Activated T-helper 1 cell treated with anti-CD3 and anti-CD28 coated beads, Interleukin-2, amount 50 U/mL, for 16 hours (primary cell): ENCODE results near the gene DDT.
"Not testable (repeated sequence)": the region's sequence is repeated elsewhere in the genome, so short reads cannot be mapped to it uniquely, and the experiment has no call there.

Experiments
- DNase-seq, 2 donors: peaks; one replicate each; pipeline ENCODE4 v3.0.0-alpha.2; 2020; ENCODE audit warnings: low read depth in 1 of 2, low spot score in 1 of 2

Gene DDT

GRCh38 chr22:23953485-23953884 lies 20.8 kb downstream of the DDT start:
- DNase-seq: not testable (repeated sequence)

GRCh38 chr22:23952794-23953405 lies 21.3 kb downstream of the DDT start:
- DNase-seq: not testable (repeated sequence)

- not testable (repeated sequence) for DNase-seq
Observed at GRCh38 chr22:23951383-23951782, 22.9 kb downstream of the DDT start.

GRCh38 chr22:23949764-23950163 lies 24.5 kb downstream of the DDT start:
- not testable (repeated sequence) for DNase-seq

GRCh38 chr22:23947391-23947790 lies 26.9 kb downstream of the DDT start:
- DNase-seq: not testable (repeated sequence)

- not testable (repeated sequence) for DNase-seq
Observed at GRCh38 chr22:23940166-23940565, 34.1 kb downstream of the DDT start.

GRCh38 chr22:23939017-23939357 lies 35.3 kb downstream of the DDT start:
- DNase-seq: no peak

GRCh38 chr22:23938328-23939016 lies 35.8 kb downstream of the DDT start:
- DNase-seq: no peak

GRCh38 chr22:23926561-23926960 lies 47.7 kb downstream of the DDT start:
- DNase-seq: no peak

- no peak for DNase-seq
Observed at GRCh38 chr22:23925020-23925606, 49.1 kb downstream of the DDT start.

- no peak for DNase-seq
Observed at GRCh38 chr22:23922921-23923320, 51.3 kb downstream of the DDT start.

GRCh38 chr22:23921586-23922201 lies 52.5 kb downstream of the DDT start:
- DNase-seq: not testable (repeated sequence)
